ENCODE results near the gene EFNA2.

DNA sequence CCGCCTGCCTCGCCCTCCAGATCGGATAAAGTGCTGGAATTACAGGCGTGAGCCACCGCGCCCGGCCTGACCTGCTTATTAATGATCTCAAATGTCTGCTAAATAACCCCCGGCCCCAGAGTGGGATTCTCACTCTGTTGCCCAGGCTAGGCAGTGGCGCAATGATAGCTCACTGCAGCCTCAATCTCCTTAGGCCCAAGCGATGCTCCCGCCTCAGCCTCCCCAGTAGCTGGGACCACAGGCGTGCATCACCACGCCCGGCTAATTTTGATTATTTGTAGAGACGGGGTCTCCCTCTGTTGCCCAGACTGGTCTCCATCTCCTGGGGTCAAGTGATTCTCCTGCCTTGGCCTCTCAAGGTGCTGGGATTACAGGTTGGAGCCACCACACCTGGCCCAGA lies 44.7 kb upstream of the EFNA2 start:
- TF ChIP-seq, protein P1, sequence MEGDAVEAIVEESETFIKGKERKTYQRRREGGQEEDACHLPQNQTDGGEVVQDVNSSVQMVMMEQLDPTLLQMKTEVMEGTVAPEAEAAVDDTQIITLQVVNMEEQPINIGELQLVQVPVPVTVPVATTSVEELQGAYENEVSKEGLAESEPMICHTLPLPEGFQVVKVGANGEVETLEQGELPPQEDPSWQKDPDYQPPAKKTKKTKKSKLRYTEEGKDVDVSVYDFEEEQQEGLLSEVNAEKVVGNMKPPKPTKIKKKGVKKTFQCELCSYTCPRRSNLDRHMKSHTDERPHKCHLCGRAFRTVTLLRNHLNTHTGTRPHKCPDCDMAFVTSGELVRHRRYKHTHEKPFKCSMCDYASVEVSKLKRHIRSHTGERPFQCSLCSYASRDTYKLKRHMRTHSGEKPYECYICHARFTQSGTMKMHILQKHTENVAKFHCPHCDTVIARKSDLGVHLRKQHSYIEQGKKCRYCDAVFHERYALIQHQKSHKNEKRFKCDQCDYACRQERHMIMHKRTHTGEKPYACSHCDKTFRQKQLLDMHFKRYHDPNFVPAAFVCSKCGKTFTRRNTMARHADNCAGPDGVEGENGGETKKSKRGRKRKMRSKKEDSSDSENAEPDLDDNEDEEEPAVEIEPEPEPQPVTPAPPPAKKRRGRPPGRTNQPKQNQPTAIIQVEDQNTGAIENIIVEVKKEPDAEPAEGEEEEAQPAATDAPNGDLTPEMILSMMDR (IDR thresholded peaks at IDR 0.05; ENCODE audit: insufficient read depth, low read length, poor library complexity, severe bottlenecking): no peak
- TF ChIP-seq EZH2phosphoT487 (conservative IDR thresholded peaks at IDR 0.05; ENCODE audit: low read length): no peak

Data from SU-DHL-6 (cell line).